GM23338 (cell line): Measurements from ENCODE around the gene GP2. TPM values are rescaled to one million over a fixed set of nuclear protein-coding genes. Genes with fewer than 3 reads are reported as not detected.

ENCODE experiments used
- ETS1 ChIP-seq: IDR thresholded peaks from 2 replicates; pipeline ENCODE4 v1.6.1; 2016; ENCODE audit warnings: antibody characterized with exemption
- NANOG ChIP-seq: IDR thresholded peaks from 2 replicates; pipeline ENCODE4 v1.6.1; 2016; ENCODE audit warnings: antibody characterized with exemption, borderline replicate concordance
- REST ChIP-seq: IDR thresholded peaks from one replicate; pipeline ENCODE4 v1.6.1; 2018; ENCODE audit warnings: antibody characterized with exemption; ENCODE audit not compliant: unreplicated experiment
- STAT1 ChIP-seq: IDR thresholded peaks from one replicate; pipeline ENCODE4 v1.6.1; 2016; ENCODE audit warnings: antibody characterized with exemption; ENCODE audit not compliant: unreplicated experiment
- ZNF114 ChIP-seq: fragments of 250-450 bp; sonication (Bioruptor Pico); IDR thresholded peaks from 2 replicates; pipeline ENCODE4 v1.5.0; 2020; ENCODE audit warnings: mild to moderate bottlenecking, moderate library complexity
- polyA plus RNA-seq: library from polyadenylated mRNA; unstranded; fragments of >200 nt; fragmentation: Nextera tagmentation; extraction: Ambion mirVana; gene quantifications from 2 replicates; pipeline ENCODE4 v1.2.1, GENCODE V29; 2016
- total RNA-seq: library from RNA; depleted of rRNA; stranded (reverse); fragments of >200 nt; shearing (Covaris generic); gene quantifications from 2 replicates; pipeline ENCODE4 v1.2.3, GENCODE V29; 2014; rRNA removed

The GP2 gene
- total and polyA plus RNA-seq, 2 experiments from 2014 or later = not detected

GRCh38 chr16:20260215-20261009 lies 66.9 kb downstream of the GP2 start (continued):
- no peak for TF ChIP-seq REST
- no peak for TF ChIP-seq ETS1
- TF ChIP-seq NANOG = no peak
- TF ChIP-seq ZNF114 (CRISPR knock-in tag) = no peak
- no peak for TF ChIP-seq STAT1

Other genes starting within 250 kb of the GP2 start
- not detected in 2 replicates for gene UMOD, start 25.2 kb upstream of the GP2 start, total RNA-seq
- not detected in 2 replicates for gene UMOD, start 25.2 kb upstream of the GP2 start, polyA plus RNA-seq
- gene PDILT, start 77.2 kb upstream of the GP2 start, total RNA-seq = not detected in 2 replicates
- gene PDILT, start 77.2 kb upstream of the GP2 start, polyA plus RNA-seq = not detected in 2 replicates
- gene ACSM5, start 82.0 kb upstream of the GP2 start, total RNA-seq = not detected in 2 replicates
- not detected in 2 replicates for gene ACSM5, start 82.0 kb upstream of the GP2 start, polyA plus RNA-seq
- not detected in 2 replicates for gene ACSM2A, start 124.0 kb upstream of the GP2 start, total RNA-seq
- gene ACSM2A, start 124.0 kb upstream of the GP2 start, polyA plus RNA-seq = not detected in 2 replicates
- gene ACSM2B, start 248.9 kb upstream of the GP2 start, total RNA-seq = not detected in 2 replicates
- not detected in 2 replicates for gene ACSM2B, start 248.9 kb upstream of the GP2 start, polyA plus RNA-seq